A549 (cell line): ENCODE measurements around the gene SIRPA.

ENCODE experiments used
- CHD2 ChIP-seq: fragments of 150-350 bp; IDR thresholded peaks from 2 replicates; pipeline ENCODE4 v1.6.1; 2014; ENCODE audit warnings: low read length; ENCODE audit not compliant: partially characterized antibody
- CTCF ChIP-seq: fragments of >200 bp; sonication (Bioruptor Twin); formaldehyde crosslinking; IDR thresholded peaks from 3 replicates; pipeline ENCODE4 v1.5.1; 2016
- MAX ChIP-seq: IDR thresholded peaks from 2 replicates; pipeline ENCODE4 v1.6.1; 2012
- ZSCAN20 ChIP-seq: fragments of 250-450 bp; sonication (Bioruptor Pico); IDR thresholded peaks from 2 replicates; pipeline ENCODE4 v1.8.0; 2022; ENCODE audit warnings: mild to moderate bottlenecking, moderate library complexity

- TF ChIP-seq CTCF, result no peak
- no peak for TF ChIP-seq MAX
- no peak for TF ChIP-seq CHD2
- TF ChIP-seq ZSCAN20 (CRISPR knock-in tag), result no peak
Measured at GRCh38 chr20:1870792-1871550, 24.2 kb upstream of the SIRPA start.
